ENCODE data around the gene EIF4B. TPM values are rescaled to one million over a fixed set of nuclear protein-coding genes. Genes with fewer than 3 reads are reported as not detected.

Gene EIF4B
- total RNA-seq: 859 and 1,048 TPM in 2 replicates

GRCh38 chr12:53005986-53006809 lies at the start of gene EIF4B:
Gene EIF4B, plus strand, starts transcription at chr12:53006456. Its CDS starts 28 bp downstream, at chr12:53006484.

DNA sequence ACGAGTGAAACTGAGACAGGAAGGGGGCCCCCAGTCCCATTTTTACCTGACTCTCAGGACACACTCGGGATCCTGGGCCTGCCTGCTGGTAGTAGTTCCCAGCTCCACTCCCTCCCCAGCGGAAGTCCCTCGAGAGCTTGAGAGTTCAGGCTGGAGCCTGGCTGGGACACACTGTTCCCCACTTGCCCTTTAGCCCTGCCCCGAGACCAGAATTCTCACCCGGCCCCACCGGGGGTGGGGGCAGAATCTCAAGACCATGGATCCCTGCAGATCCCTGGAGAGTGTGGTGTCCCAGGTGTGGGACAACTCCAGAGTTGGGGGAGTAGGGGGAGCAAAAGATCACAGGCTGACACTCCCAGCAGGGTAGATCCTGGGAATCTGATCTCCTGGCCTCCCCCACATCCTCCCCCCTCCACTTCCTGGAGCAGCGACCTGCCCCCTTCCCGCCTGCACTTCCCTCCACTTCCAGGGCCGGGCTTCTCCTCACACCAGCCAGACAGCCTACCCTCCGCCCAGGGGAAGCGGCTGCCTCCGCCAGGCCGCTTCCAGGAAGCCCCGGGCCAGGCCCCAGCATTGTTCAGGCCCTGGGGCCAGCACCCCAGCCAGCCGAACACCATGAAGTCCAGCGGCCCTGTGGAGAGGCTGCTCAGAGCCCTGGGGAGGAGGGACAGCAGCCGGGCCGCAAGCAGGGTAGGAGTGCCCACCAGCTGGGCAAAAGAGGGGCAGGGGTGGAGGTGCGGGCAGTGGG lies 43.5 kb downstream of the EIF4B start, which contains the start of gene TNS2:
TSS of gene TNS2 (plus strand) at position 495 of the 748 bp plus-strand sequence. CDS start at position 616, 121 bp downstream.

GRCh38 chr12:53079226-53080117 lies 73.2 kb downstream of the EIF4B start, which contains the start of gene SPRYD3:
Gene SPRYD3, minus strand, starts transcription at chr12:53079390. Its CDS starts 57 bp downstream, at chr12:53079333.

Small RNA genes lying within 50 kb of the gene (small RNA-seq; reads per million reads assigned to genes)
- not detected for gene MIR6757

Other genes with a start within 250 kb of the EIF4B start
- gene KRT76, start 229.1 kb upstream of the EIF4B start, total RNA-seq: not detected in 2 replicates
- not detected in 2 replicates for gene KRT3, start 210.3 kb upstream of the EIF4B start, total RNA-seq
- gene KRT4, start 192.3 kb upstream of the EIF4B start, total RNA-seq: not detected in 2 replicates
- gene KRT79, start 172.1 kb upstream of the EIF4B start, total RNA-seq: not detected in 2 replicates
- gene KRT78, start 157.5 kb upstream of the EIF4B start, total RNA-seq: not detected in 2 replicates
- gene KRT8, start 101.4 kb upstream of the EIF4B start, total RNA-seq: 0.61 and 0.65 TPM in 2 replicates
- gene KRT18, start 57.3 kb upstream of the EIF4B start, total RNA-seq: 0.81 and 1.7 TPM in 2 replicates
- 77.1 and 80.6 TPM in 2 replicates for gene TNS2, start 43.6 kb downstream of the EIF4B start, total RNA-seq
- 31.8 and 32.9 TPM in 2 replicates for gene SPRYD3, start 72.9 kb downstream of the EIF4B start, total RNA-seq
- 162 and 237 TPM in 2 replicates for gene IGFBP6, start 91.2 kb downstream of the EIF4B start, total RNA-seq
- gene SOAT2, start 97.0 kb downstream of the EIF4B start, total RNA-seq: 0.49 TPM in 1 of 2 replicates, not detected in the other
- 14.2 and 17.5 TPM in 2 replicates for gene ZNF740, start 174.3 kb downstream of the EIF4B start, total RNA-seq
- 13.2 and 14.1 TPM in 2 replicates for gene CSAD, start 174.5 kb downstream of the EIF4B start, total RNA-seq
- 1.3 and 1.8 TPM in 2 replicates for gene ITGB7, start 200.8 kb downstream of the EIF4B start, total RNA-seq
- gene RARG, start 225.8 kb downstream of the EIF4B start, total RNA-seq: 76.4 and 105 TPM in 2 replicates